Measurements from ENCODE around the gene PEX14. TPM values are rescaled to one million over a fixed set of nuclear protein-coding genes. Genes with fewer than 3 reads are reported as not detected.

Gene PEX14
- total RNA-seq, 4 donors from 2014 or later = 10.6 to 19.6 (median 13.9) TPM

- DNase-seq (ENCODE audit: low spot score) (no peak), ATAC-seq (ENCODE audit: low FRiP score) (no peak)
- no peak for TF ChIP-seq CTCF (IDR thresholded peaks at IDR 0.05)
Measured at GRCh38 chr1:10529091-10529490, 54.3 kb downstream of the PEX14 start.

GRCh38 chr1:10529765-10530164, 55.0 kb downstream of the PEX14 start:
- no peak for TF ChIP-seq CTCF (IDR thresholded peaks at IDR 0.05)
- DNase-seq (ENCODE audit: low spot score) (no peak), ATAC-seq (ENCODE audit: low FRiP score) (no peak)

DNA sequence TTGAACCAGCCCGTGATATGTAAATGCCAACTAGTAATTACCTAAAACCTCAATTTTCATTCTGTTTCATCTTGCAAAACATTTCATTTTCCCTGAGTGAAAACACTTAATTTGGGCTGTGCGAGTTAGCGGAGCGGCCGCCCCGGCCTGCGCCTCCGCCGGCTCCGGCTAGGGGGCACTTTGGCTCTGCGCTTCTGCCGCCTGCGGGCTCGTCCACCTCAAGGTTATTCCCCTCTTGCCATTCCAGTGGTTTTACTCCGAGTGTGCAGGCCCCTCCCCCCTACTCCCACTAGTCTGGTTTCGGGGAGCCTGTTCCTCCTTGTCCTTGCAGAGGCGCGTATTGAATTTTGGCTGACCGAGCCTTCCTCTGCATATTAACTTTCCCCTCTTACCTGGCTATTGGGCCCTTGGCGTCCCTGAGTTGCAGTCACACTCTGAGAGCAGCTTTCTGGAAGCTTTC, 55.6 kb downstream of the PEX14 start:
- DNase-seq (ENCODE audit: low spot score) (no peak), ATAC-seq (ENCODE audit: low FRiP score) (no peak)

DNA sequence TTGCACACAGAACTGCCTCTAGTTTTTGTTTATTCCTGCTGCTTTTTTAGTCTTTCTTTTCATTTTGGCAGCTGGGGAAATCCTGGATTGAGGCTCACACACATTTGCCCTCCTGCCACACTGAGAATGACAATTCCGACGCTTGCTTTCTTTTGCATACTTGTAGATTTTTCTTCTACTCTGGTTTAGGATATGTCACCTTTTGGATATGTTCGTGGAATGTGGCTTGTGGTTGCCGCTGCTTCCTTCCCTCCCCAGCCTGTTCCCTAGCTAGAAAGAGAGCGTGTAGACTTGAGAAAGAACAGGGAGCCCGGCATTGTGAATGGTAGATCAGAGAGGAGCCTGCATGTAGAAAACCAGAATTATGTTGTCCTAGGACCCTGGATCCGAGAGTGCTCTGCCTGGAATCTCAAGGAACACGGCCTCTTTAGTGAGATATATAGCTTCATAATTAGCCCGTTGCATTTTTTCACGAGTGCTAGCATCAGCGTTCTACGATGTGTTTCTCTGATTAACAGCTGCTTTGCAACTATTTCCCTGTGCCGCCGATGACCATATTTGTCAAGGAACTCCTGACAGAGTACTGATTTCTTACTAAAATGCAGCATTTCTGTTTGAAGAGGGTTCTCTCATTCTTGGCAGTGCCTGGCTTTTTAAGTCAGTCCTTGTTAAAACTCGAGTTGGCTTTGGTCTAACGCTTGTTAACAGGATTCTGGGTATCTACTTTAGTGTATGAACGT, 56.2 kb downstream of the PEX14 start:
- no peak for TF ChIP-seq CTCF (IDR thresholded peaks at IDR 0.05)
- DNase-seq (ENCODE audit: low spot score) (no peak), ATAC-seq (ENCODE audit: low FRiP score) (no peak)

More for the DNA sequence above, 55.6 kb downstream of the PEX14 start:
- TF ChIP-seq CTCF (IDR thresholded peaks at IDR 0.05) = no peak

- ATAC-seq (ENCODE audit: low FRiP score) (no peak), DNase-seq (ENCODE audit: low spot score) (no peak)
- no peak for TF ChIP-seq CTCF (IDR thresholded peaks at IDR 0.05)
Measured at GRCh38 chr1:10532362-10532761, 57.6 kb downstream of the PEX14 start.

DNA sequence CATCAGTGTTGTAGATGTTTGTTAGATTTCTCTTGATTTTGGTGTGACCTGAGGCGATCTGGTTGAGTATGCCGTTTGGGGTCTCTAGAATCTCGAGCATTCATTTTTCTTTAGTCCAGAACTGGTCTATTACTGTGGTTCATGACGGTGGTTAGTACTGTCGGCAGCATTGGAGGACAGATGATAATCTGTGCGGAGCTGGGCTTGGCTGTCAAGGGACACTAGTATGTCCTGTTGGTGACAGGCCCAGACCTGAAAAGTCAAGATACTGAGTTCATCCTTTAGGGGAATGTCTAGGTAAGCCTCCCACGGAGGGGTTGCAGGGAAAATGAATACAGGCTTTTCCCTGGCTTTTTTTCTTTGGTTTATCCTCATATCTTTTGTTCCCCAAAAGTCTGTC, 59.8 kb downstream of the PEX14 start:
- ATAC-seq (ENCODE audit: low FRiP score) = no peak
- no peak for DNase-seq (ENCODE audit: low spot score)
- TF ChIP-seq CTCF (IDR thresholded peaks at IDR 0.05) = no peak

DNA sequence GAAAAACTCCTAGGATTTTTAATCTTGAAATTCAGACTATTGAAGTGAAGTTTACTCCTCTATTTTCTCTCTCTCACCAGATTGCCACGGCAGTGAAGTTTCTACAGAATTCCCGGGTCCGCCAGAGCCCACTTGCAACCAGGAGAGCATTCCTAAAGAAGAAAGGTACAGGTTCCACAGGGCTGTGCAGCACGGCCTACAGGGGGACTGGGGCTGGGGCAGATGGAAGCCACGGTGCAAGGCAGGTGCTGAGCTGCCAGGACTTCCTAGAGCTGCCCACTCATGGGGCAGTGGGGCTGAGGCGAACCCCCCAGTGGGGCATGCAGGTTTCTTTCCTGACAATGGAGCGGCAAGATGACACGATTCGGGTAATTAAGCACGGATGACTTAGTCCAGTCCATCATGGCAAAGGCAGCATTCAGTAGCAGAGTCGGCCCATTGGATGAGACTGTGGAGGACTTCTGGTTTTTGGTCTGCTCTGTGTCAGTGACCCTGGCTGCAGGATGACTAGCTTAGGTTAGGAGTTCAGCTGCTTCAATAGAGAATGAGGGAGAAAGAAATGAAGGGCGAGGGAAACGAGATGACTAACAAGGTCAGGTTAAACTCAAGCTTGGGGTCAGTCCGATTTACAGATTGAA, 61.5 kb downstream of the PEX14 start:
- ATAC-seq (ENCODE audit: low FRiP score) = no peak
- no peak for DNase-seq (ENCODE audit: low spot score)
- no peak for TF ChIP-seq CTCF (IDR thresholded peaks at IDR 0.05)

All from omental fat pad (tissue), 4 donors.